Kidney capillary endothelial cell (primary cell): ENCODE data around the gene KCTD21.

Experiments
- DNase-seq: peaks from one replicate; pipeline ENCODE4 v3.0.0-alpha.2; 2018; ENCODE audit warnings: low spot score

The KCTD21 gene

GRCh38 chr11:78200553-78200952, 12.1 kb upstream of the KCTD21 start:
- DNase-seq, result no peak

- DNase-seq, result no peak
Observed at GRCh38 chr11:78200061-78200460, 11.6 kb upstream of the KCTD21 start.

- no peak for DNase-seq
Observed at GRCh38 chr11:78199653-78200015, 11.2 kb upstream of the KCTD21 start.

GRCh38 chr11:78199015-78199652, 10.7 kb upstream of the KCTD21 start:
- no peak for DNase-seq

GRCh38 chr11:78197816-78198215, 9.4 kb upstream of the KCTD21 start:
- no peak for DNase-seq

GRCh38 chr11:78196661-78197091, 8.2 kb upstream of the KCTD21 start:
- DNase-seq, result no peak

GRCh38 chr11:78195917-78196560, 7.6 kb upstream of the KCTD21 start:
- no peak for DNase-seq

- DNase-seq, result no peak
Observed at GRCh38 chr11:78194490-78194889, 6.1 kb upstream of the KCTD21 start.

- no peak for DNase-seq
Observed at GRCh38 chr11:78193806-78194205, 5.4 kb upstream of the KCTD21 start.

GRCh38 chr11:78192911-78193351, 4.5 kb upstream of the KCTD21 start:
- no peak for DNase-seq

GRCh38 chr11:78192223-78192719, 3.8 kb upstream of the KCTD21 start:
- DNase-seq, result no peak

- DNase-seq, result no peak
Observed at GRCh38 chr11:78190871-78191538, 2.6 kb upstream of the KCTD21 start.

- no peak for DNase-seq
Observed at GRCh38 chr11:78190374-78190773, 1.9 kb upstream of the KCTD21 start.

GRCh38 chr11:78189851-78190250, 1.4 kb upstream of the KCTD21 start:
- DNase-seq, result no peak

- DNase-seq, result no peak
Observed at GRCh38 chr11:78189174-78189724, 823 bp upstream of the KCTD21 start.

GRCh38 chr11:78187366-78188285, 800 bp downstream of the KCTD21 start:
- no peak for DNase-seq

- no peak for DNase-seq
Observed at GRCh38 chr11:78181185-78181584, 7.2 kb downstream of the KCTD21 start.

- DNase-seq, result no peak
Observed at GRCh38 chr11:78180751-78181150, 7.7 kb downstream of the KCTD21 start.

- no peak for DNase-seq
Observed at GRCh38 chr11:78179459-78180071, 8.9 kb downstream of the KCTD21 start.

- DNase-seq, result no peak
Observed at GRCh38 chr11:78177216-78177615, 11.2 kb downstream of the KCTD21 start.

GRCh38 chr11:78176605-78177141, 11.8 kb downstream of the KCTD21 start:
- no peak for DNase-seq
